ENCODE data around the gene LRRFIP1. TPM values are rescaled to one million over a fixed set of nuclear protein-coding genes. Genes with fewer than 3 reads are reported as not detected.

The LRRFIP1 gene
- total and polyA plus RNA-seq, 2 donors (not counting 3 experiments of a cell fraction or from before 2014, with no cell fraction given) = 39.2 to 179 TPM

GRCh38 chr2:237664151-237664550 is 36.8 kb downstream of the LRRFIP1 start:
- ChIA-PET POLR2A (no interaction called here), CTCF (no interaction called here)
- Histone ChIP-seq H3K79me2 (ENCODE audit: control insufficient read depth, insufficient read depth, low read length) (no peaks in the 10 kb centered on the region), H3K9me1 (replicated peaks; ENCODE audit: control insufficient read depth, extremely low read depth, insufficient read depth, low read length) (no peaks in the 10 kb centered on the region), H3K9ac (replicated peaks; ENCODE audit: extremely low read depth, insufficient read depth, low read length) (no peak overlapping the region), H3K9me3 (replicated peaks; ENCODE audit: control insufficient read depth, insufficient read depth, low read length) (no peaks in the 10 kb centered on the region), H3K4me3 (replicated peaks in 1 of 3; ENCODE audit: insufficient read depth in 1 of 3, low read depth in 1 of 3, low read length in 3 of 3) (no peak overlapping the region), H3K27ac (ENCODE audit: insufficient read depth, low read depth, low read length) (no peak overlapping the region), H3K4me1 (ENCODE audit: control insufficient read depth, extremely low read depth, insufficient read depth, low read length) (no peaks in the 10 kb centered on the region), H3K27me3 (ENCODE audit: control insufficient read depth in 2 of 2, insufficient read depth in 2 of 2, low read length in 2 of 2) (no peaks in the 10 kb centered on the region), H4K20me1 (replicated peaks; ENCODE audit: control insufficient read depth, extremely low read depth, insufficient read depth, low read length) (no peaks in the 10 kb centered on the region), H2AFZ (ENCODE audit: low read depth, low read length) (no peak overlapping the region), H3K36me3 (ENCODE audit: control insufficient read depth in 2 of 2, extremely low read depth in 1 of 2, insufficient read depth in 2 of 2, low read length in 2 of 2) (no peaks in the 10 kb centered on the region), H3K4me2 (ENCODE audit: insufficient read depth, low read length) (no peak overlapping the region)
- no TSS peak for BruUV-seq (replicated peaks)
- no peak for DNase-seq (ENCODE audit: low read depth, low spot score)
- no peak for FAIRE-seq
- dilution Hi-C loops (cut with MboI; ENCODE audit: extremely low pct_ligation_motif_present, low sequenced_read_pairs) = no loop called here
- TF ChIP-seq JUN (IDR thresholded peaks at IDR 0.05; ENCODE audit: borderline replicate concordance, insufficient read depth, insufficient read length, low read depth) (no peak), POLR2AphosphoS5 (IDR thresholded peaks at IDR 0.05; ENCODE audit: insufficient read depth, low read depth, low read length) (no peak)
- intact Hi-C loops (cut with micrococcal nuclease) = loop anchor here (2.0 kb wide), 1 partner anchor 59 kb away; no protein-coding TSS in a partner anchor

- intact Hi-C loops (cut with micrococcal nuclease) (loop anchor here (2.0 kb wide), 1 partner anchor 61 kb away; no protein-coding TSS in a partner anchor), dilution Hi-C loops (cut with MboI; ENCODE audit: extremely low pct_ligation_motif_present, low sequenced_read_pairs) (no loop called here)
- H3K4me3 ChIP-seq (replicated peaks in 1 of 3; ENCODE audit: insufficient read depth in 1 of 3, low read depth in 1 of 3, low read length in 3 of 3) = no peak overlapping the region
- no peaks in the 10 kb centered on the region for H4K20me1 ChIP-seq (replicated peaks; ENCODE audit: control insufficient read depth, extremely low read depth, insufficient read depth, low read length)
- TF ChIP-seq POLR2AphosphoS5 (IDR thresholded peaks at IDR 0.05; ENCODE audit: insufficient read depth, low read depth, low read length) (no peak), CTCF (IDR thresholded peaks at IDR 0.05; ENCODE audit: extremely low read depth in 1 of 2, insufficient read depth in 1 of 2, low read depth in 1 of 2, low read length in 2 of 2) (no peak), MYC (IDR thresholded peaks at IDR 0.05; ENCODE audit: low read depth, low read length) (no peak), EZH2 (IDR thresholded peaks at IDR 0.05; ENCODE audit: borderline replicate concordance, low read depth, low read length, severe bottlenecking) (no peak), POLR2A (IDR thresholded peaks at IDR 0.05; ENCODE audit: low read depth, low read length) (no peak), FOS (IDR thresholded peaks at IDR 0.05; ENCODE audit: borderline replicate concordance, insufficient read depth, low read length) (no peak), MAX (IDR thresholded peaks at IDR 0.05; ENCODE audit: insufficient read depth, insufficient read length) (no peak), GATA2 (IDR thresholded peaks at IDR 0.05; ENCODE audit: insufficient read depth, insufficient read length, low read depth, low read length) (no peak), JUN (IDR thresholded peaks at IDR 0.05; ENCODE audit: borderline replicate concordance, insufficient read depth, insufficient read length, low read depth) (no peak)
- DNase-seq (ENCODE audit: low read depth, low spot score) (no peak), FAIRE-seq (no peak)
- H2AFZ ChIP-seq (ENCODE audit: low read depth, low read length) = no peak overlapping the region
- H3K27ac ChIP-seq (ENCODE audit: insufficient read depth, low read depth, low read length) = no peak overlapping the region
- no peaks in the 10 kb centered on the region for H3K9me3 ChIP-seq (replicated peaks; ENCODE audit: control insufficient read depth, insufficient read depth, low read length)
- no peak overlapping the region for H3K9ac ChIP-seq (replicated peaks; ENCODE audit: extremely low read depth, insufficient read depth, low read length)
- no peaks in the 10 kb centered on the region for H3K36me3 ChIP-seq (ENCODE audit: control insufficient read depth in 2 of 2, extremely low read depth in 1 of 2, insufficient read depth in 2 of 2, low read length in 2 of 2)
- no peaks in the 10 kb centered on the region for H3K9me1 ChIP-seq (replicated peaks; ENCODE audit: control insufficient read depth, extremely low read depth, insufficient read depth, low read length)
- CTCF ChIA-PET = interaction anchor here (0.6 to 1.1 kb wide), 2 partner anchors 8 to 84 kb away, joined by 3 to 5 read pairs; no protein-coding TSS in a partner anchor
- no peaks in the 10 kb centered on the region for H3K79me2 ChIP-seq (ENCODE audit: control insufficient read depth, insufficient read depth, low read length)
- no TSS peak for BruUV-seq (replicated peaks)
- no peaks in the 10 kb centered on the region for H3K4me1 ChIP-seq (ENCODE audit: control insufficient read depth, extremely low read depth, insufficient read depth, low read length)
- no peaks in the 10 kb centered on the region for H3K27me3 ChIP-seq (ENCODE audit: control insufficient read depth in 2 of 2, insufficient read depth in 2 of 2, low read length in 2 of 2)
- no peak overlapping the region for H3K4me2 ChIP-seq (ENCODE audit: insufficient read depth, low read length)
- POLR2A ChIA-PET = no interaction called here
Observed at GRCh38 chr2:237665713-237666143, 38.3 kb downstream of the LRRFIP1 start.

Measured in endothelial cell of umbilical vein (primary cell).